Sigmoid colon (tissue), 7 donors: ENCODE data around the gene VGLL4. TPM values are rescaled to one million over a fixed set of nuclear protein-coding genes. Genes with fewer than 3 reads are reported as not detected.
A peak's percentile ranks its signal among the peaks of the same experiment; 100 is the strongest.

Source experiments
- DNase-seq: peaks from one replicate; pipeline ENCODE4 v3.0.0-alpha.2; 2019
- H3K27ac ChIP-seq, 4 donors: fragments of 200-600 bp; sonication (generic); one replicate each; pipeline ENCODE4 v1.5.1; 2016 to 2019; ENCODE audit warnings: mild to moderate bottlenecking in 1 of 4
- H3K27me3 ChIP-seq, 3 donors: fragments of 200-600 bp; sonication (generic); one replicate each; pipeline ENCODE4 v1.5.1; 2019; ENCODE audit warnings: mild to moderate bottlenecking in 1 of 3
- H3K36me3 ChIP-seq, 4 donors: fragments of 200-600 bp; sonication (generic); one replicate each; pipeline ENCODE4 v1.5.1; 2016 to 2019
- H3K4me1 ChIP-seq, 4 donors: fragments of 200-600 bp; sonication (generic); one replicate each; pipeline ENCODE4 v1.5.1; 2017 to 2019
- H3K4me3 ChIP-seq, 4 donors: fragments of 200-600 bp; sonication (generic); one replicate each; pipeline ENCODE4 v1.5.1; 2017 to 2019; ENCODE audit warnings: mild to moderate bottlenecking in 2 of 4, moderate library complexity in 1 of 4
- H3K9me3 ChIP-seq, 4 donors: fragments of 200-600 bp in 3 of 4; sonication (generic) in 3 of 4; one replicate each; pipeline versions ENCODE4 v1.5.1 to v1.6.1; 2013 to 2019
- EP300 ChIP-seq, 4 donors: sonication (generic); formaldehyde crosslinking; IDR thresholded peaks; one replicate each; pipeline ENCODE4 v1.6.1; 2017; ENCODE audit warnings: antibody characterized with exemption in 4 of 4
- POLR2A ChIP-seq, 2 donors: fragments of 450-650 bp; IDR thresholded peaks; one replicate each; pipeline ENCODE4 v1.6.1; 2016; ENCODE audit warnings: antibody characterized with exemption in 2 of 2, mild to moderate bottlenecking in 2 of 2, moderate library complexity in 2 of 2
- POLR2AphosphoS5 ChIP-seq, 4 donors: sonication (generic); formaldehyde crosslinking; IDR thresholded peaks; one replicate each; pipeline ENCODE4 v1.6.1; 2017; ENCODE audit warnings: antibody characterized with exemption in 4 of 4
- WGBS, 2 donors: extraction: QIAGEN DNeasy Blood & Tissue Kit; methylation state at CpG; one replicate each; pipeline ENCODE4 v1.1.7; 2013; 5-methylcytosine and 5-hydroxymethylcytosine counted together
- intact Hi-C: fragments of 100-400 bp; cut with DNase I; formaldehyde crosslinking; loops from one replicate; pipeline ENCODE4 v1.15.1; 2023
- polyA plus RNA-seq, 3 donors: library from polyadenylated mRNA; stranded (reverse); fragments of 200-250 nt; gene quantifications; one replicate each; pipeline ENCODE4 v1.2.3, GENCODE V29; 2013
- total RNA-seq, 4 donors: library from RNA; depleted of rRNA; stranded (reverse); fragments of >200 nt; gene quantifications; one replicate each; pipeline ENCODE4 v1.1.0, GENCODE V29; 2016
- TF ChIP-seq, protein P1 (sequence below), 4 experiments: fragments of 450-650 bp in 3 of 4; fragments of 200-600 bp in 1 of 4; IDR thresholded peaks; one replicate each; pipeline ENCODE4 v1.5.1; 2016 to 2019; ENCODE audit warnings: antibody characterized with exemption in 4 of 4, mild to moderate bottlenecking in 3 of 4, moderate library complexity in 2 of 4
- donor health status: healthy with polysubstance abuse.
- donor health status: Bipolar disorder and iron deficiency.
- donor health status: healthy.

The VGLL4 gene
- total and polyA plus RNA-seq, 7 donors: 26.4 to 56.5 (median 41.5) TPM

DNA sequence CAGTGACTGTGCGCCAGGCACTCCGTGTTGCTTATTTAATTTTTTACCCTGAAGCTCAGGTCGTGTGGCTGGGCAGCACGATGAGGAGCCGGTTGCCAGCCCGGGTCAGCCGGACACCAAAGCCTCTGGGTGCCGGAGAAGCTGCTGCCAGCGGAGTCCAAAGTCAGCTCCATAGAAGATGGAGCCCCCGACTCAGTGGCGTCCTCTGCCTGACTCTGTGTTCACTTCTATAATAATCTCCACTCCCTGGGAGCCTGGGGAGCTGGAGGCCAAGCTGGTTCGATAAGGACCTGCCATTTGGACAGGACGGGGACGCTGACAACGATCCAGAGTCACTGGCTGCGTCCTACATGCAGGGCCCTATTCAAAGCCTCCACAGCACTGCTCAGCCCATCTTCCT, 78.6 kb downstream of the VGLL4 start:
- WGBS, 2 donors: 94 to 96% methylated on average over 16 of the region's 16 CpGs
- Histone ChIP-seq H3K27me3 (no peaks in the 10 kb centered on the region), H3K36me3 (peaks cover 0 to 38% (median 22%) of the 10 kb centered on the region in 4 donors), H3K4me3 (no peak overlapping the region), H3K27ac (no peak overlapping the region), H3K4me1 (peaks cover 2 to 69% (median 59%) of the 10 kb centered on the region in 4 donors), H3K9me3 (no peaks in the 10 kb centered on the region)
- intact Hi-C loops: no loop called here
- DNase-seq: no peak
- TF ChIP-seq POLR2A (IDR thresholded peaks at IDR 0.05) (no peak), EP300 (IDR thresholded peaks at IDR 0.05) (no peak), POLR2AphosphoS5 (IDR thresholded peaks at IDR 0.05) (no peak)
- TF ChIP-seq, protein P1, sequence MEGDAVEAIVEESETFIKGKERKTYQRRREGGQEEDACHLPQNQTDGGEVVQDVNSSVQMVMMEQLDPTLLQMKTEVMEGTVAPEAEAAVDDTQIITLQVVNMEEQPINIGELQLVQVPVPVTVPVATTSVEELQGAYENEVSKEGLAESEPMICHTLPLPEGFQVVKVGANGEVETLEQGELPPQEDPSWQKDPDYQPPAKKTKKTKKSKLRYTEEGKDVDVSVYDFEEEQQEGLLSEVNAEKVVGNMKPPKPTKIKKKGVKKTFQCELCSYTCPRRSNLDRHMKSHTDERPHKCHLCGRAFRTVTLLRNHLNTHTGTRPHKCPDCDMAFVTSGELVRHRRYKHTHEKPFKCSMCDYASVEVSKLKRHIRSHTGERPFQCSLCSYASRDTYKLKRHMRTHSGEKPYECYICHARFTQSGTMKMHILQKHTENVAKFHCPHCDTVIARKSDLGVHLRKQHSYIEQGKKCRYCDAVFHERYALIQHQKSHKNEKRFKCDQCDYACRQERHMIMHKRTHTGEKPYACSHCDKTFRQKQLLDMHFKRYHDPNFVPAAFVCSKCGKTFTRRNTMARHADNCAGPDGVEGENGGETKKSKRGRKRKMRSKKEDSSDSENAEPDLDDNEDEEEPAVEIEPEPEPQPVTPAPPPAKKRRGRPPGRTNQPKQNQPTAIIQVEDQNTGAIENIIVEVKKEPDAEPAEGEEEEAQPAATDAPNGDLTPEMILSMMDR (IDR thresholded peaks at IDR 0.05): no peak

DNA sequence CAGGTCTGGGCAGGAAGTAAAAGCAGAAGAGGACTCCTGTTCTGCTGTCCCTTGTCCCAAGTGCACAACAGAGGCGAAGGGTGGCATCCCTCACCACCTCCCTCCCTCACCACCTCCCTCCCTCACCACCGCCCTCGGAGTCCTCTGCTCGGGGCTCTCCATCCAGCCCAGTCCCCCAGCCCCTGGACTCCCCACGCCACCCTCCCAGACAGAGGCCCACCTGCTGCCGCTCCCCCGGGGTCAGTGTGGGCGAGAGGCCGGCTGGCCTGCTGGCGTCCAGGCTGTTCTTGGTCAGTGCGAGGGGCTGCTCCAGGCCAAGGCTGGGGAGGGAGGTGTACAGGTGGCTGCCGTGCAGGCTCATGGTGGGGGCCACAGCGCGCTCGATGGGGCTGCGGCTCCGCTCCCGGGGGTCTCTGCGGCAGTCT, 79.1 kb downstream of the VGLL4 start:
- Histone ChIP-seq H3K4me3 (no peak overlapping the region), H3K27me3 (no peaks in the 10 kb centered on the region), H3K4me1 (peaks cover 2 to 68% (median 57%) of the 10 kb centered on the region in 4 donors), H3K9me3 (no peaks in the 10 kb centered on the region), H3K27ac (no peak overlapping the region), H3K36me3 (peaks cover 0 to 38% (median 22%) of the 10 kb centered on the region in 4 donors)
- WGBS, 2 donors: 94 to 97% methylated on average over 19 of the region's 19 CpGs
- DNase-seq: no peak
- TF ChIP-seq, protein P1 (IDR thresholded peaks at IDR 0.05): no peak
- TF ChIP-seq EP300 (IDR thresholded peaks at IDR 0.05): no peak
- no peak for TF ChIP-seq POLR2AphosphoS5 (IDR thresholded peaks at IDR 0.05)
- no peak for TF ChIP-seq POLR2A (IDR thresholded peaks at IDR 0.05)
- intact Hi-C loops: no loop called here

DNA sequence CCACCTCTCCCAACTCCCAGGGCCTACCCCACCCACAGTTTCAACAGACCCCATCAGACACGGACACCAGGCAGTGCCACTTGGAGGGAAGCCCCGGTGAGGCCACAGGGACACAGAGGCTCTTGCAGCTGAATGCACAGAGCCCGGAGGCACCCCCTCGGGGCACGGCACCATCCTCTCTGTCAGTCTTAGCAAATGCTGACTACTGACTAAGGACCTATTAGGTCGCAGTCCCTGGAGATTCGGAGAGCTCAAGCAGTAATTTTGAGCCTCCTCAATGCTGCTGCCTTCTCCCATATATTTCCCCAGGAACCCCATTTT, 79.9 kb downstream of the VGLL4 start:
- Histone ChIP-seq H3K27ac (peak overlapping the region in 1 of 4 donors; percentile 6), H3K4me1 (peaks cover 2 to 63% (median 52%) of the 10 kb centered on the region in 4 donors), H3K27me3 (no peaks in the 10 kb centered on the region), H3K9me3 (no peaks in the 10 kb centered on the region), H3K4me3 (no peak overlapping the region), H3K36me3 (peaks cover 0 to 44% (median 24%) of the 10 kb centered on the region in 4 donors)
- TF ChIP-seq POLR2A (IDR thresholded peaks at IDR 0.05) (no peak), EP300 (IDR thresholded peaks at IDR 0.05) (no peak), POLR2AphosphoS5 (IDR thresholded peaks at IDR 0.05) (no peak)
- TF ChIP-seq, protein P1 (IDR thresholded peaks at IDR 0.05): no peak
- no peak for DNase-seq
- intact Hi-C loops: no loop called here
- 94 to 95% methylated on average over 7 of the region's 7 CpGs for WGBS, 2 donors

DNA sequence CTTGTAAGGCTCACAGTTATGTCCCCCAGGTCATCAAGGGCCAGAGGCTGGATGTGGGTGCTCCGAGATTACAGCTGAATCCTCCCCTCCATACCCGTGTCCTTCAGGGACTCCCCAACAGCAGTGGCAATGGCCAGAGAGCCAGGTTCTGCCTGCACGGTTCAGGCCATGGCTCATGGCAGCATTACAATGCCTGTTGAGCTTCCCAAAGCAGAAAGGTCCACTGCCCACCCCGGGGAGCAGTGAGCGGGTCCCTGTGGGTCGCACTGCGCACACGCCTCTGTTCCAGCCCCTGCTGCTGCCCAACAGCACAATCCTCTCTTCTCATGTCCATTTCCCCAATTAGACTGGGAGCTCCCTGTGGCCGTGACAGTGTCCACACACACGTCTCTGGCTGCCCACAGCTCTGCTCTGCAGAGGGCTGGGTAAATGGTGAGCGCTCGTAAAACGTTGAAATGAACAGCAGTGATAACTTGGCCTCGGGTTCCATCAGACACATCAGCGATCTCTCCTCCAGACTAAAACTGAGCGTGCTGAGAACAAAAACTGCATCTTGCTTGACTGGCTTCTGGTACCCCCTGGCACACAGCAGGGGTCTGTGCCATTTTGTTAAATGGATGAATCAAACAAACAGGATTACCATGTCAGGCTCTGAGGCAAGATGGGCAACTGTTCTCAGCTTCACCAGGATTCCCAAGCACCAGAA, 80.4 kb downstream of the VGLL4 start:
- Histone ChIP-seq H3K4me3 (no peak overlapping the region), H3K36me3 (peaks cover 0 to 49% (median 24%) of the 10 kb centered on the region in 4 donors), H3K4me1 (peaks cover 2 to 63% (median 50%) of the 10 kb centered on the region in 4 donors), H3K27me3 (no peaks in the 10 kb centered on the region), H3K27ac (peak overlapping the region in 2 of 4 donors; percentile 6 to 78), H3K9me3 (no peaks in the 10 kb centered on the region)
- no peak for DNase-seq
- TF ChIP-seq POLR2AphosphoS5 (IDR thresholded peaks at IDR 0.05) (no peak), POLR2A (IDR thresholded peaks at IDR 0.05) (no peak), EP300 (IDR thresholded peaks at IDR 0.05) (no peak)
- TF ChIP-seq, protein P1 (IDR thresholded peaks at IDR 0.05): no peak
- 92 to 93% methylated on average over 16 of the region's 16 CpGs for WGBS, 2 donors
- intact Hi-C loops: no loop called here
